SK-N-SH (cell line): Measurements from ENCODE around the gene DAB2. TPM values are rescaled to one million over a fixed set of nuclear protein-coding genes. Genes with fewer than 3 reads are reported as not detected.

Experiments used
- CTCF ChIA-PET: fragments of 300-600, 350-600 bp; formaldehyde crosslinking; extraction: SDS; loops from one replicate; lab custom pipeline; 2021; lab: Yijun Ruan, JAX
- POLR2A ChIA-PET: fragments of 350-600 bp; sonication (Branson Sonifier 250); formaldehyde crosslinking; extraction: SDS; loops from one replicate; lab custom pipeline; 2020; ENCODE audit warnings: antibody characterized with exemption, inconsistent platforms; lab: Yijun Ruan, JAX
- DNase-seq: peaks from one replicate; pipeline ENCODE4 v3.0.0; 2012
- H2AFZ ChIP-seq: fragments of 200-600 bp; sonication (generic); 2 replicates; pipeline ENCODE4 v1.8.1; 2016; ENCODE audit warnings: antibody characterized with exemption, mild to moderate bottlenecking, low read depth
- H3F3A ChIP-seq: fragments of 200-600 bp; sonication (generic); replicated peaks from 2 replicates; pipeline ENCODE3; 2016; ENCODE audit warnings: antibody characterized with exemption, mild to moderate bottlenecking; ENCODE audit not compliant: insufficient read depth
- H3K27ac ChIP-seq, 2 experiments: fragments of 200-500 bp in 1 of 2; fragments of 200-600 bp in 1 of 2; sonication (Bioruptor generic) in 1 of 2; sonication (generic), shearing (Covaris generic) in 1 of 2; 2 replicates each; pipeline versions ENCODE4 v1.5.1 to v1.6.1; 2014 to 2016; ENCODE audit warnings: low read depth in 2 of 2, inconsistent platforms in 1 of 2, low read length in 1 of 2, mild to moderate bottlenecking in 1 of 2, mixed read lengths in 1 of 2
- H3K27me3 ChIP-seq: fragments of 200-600 bp; sonication (generic), shearing (Covaris generic); 2 replicates; pipeline ENCODE4 v1.6.1; 2016; ENCODE audit warnings: mixed run types; ENCODE audit not compliant: insufficient read depth
- H3K36me3 ChIP-seq, 2 experiments: fragments of 200-500 bp in 1 of 2; fragments of 200-600 bp in 1 of 2; sonication (Bioruptor generic) in 1 of 2; sonication (generic) in 1 of 2; replicated peaks in 1 of 2; 2 replicates each; pipeline versions ENCODE3 to v1.5.1; 2014 to 2016; ENCODE audit warnings: low read length in 1 of 2, mild to moderate bottlenecking in 1 of 2; ENCODE audit not compliant: insufficient read depth in 2 of 2, control insufficient read depth in 1 of 2
- H3K4me1 ChIP-seq, 2 experiments: fragments of 200-500 bp in 1 of 2; fragments of 200-600 bp in 1 of 2; sonication (Bioruptor generic) in 1 of 2; sonication (generic), shearing (Covaris generic) in 1 of 2; 2 replicates each; pipeline versions ENCODE4 v1.5.1 to v1.6.1; 2014 to 2016; ENCODE audit warnings: low read depth in 1 of 2, low read length in 1 of 2, mixed run types in 1 of 2; ENCODE audit not compliant: insufficient read depth in 2 of 2, control insufficient read depth in 1 of 2
- H3K4me2 ChIP-seq: fragments of 200-600 bp; sonication (generic), shearing (Covaris generic); 2 replicates; pipeline ENCODE4 v1.6.1; 2017; ENCODE audit warnings: mixed run types
- H3K4me3 ChIP-seq, 2 experiments: fragments of 200-500 bp in 1 of 2; fragments of 200-600 bp in 1 of 2; sonication (Bioruptor generic) in 1 of 2; sonication (generic), shearing (Covaris generic) in 1 of 2; 2 replicates each; pipeline versions ENCODE4 v1.5.1 to v1.8.1; 2014 to 2016; ENCODE audit warnings: low read depth in 2 of 2, inconsistent platforms in 1 of 2, low read length in 1 of 2, mild to moderate bottlenecking in 1 of 2, mixed read lengths in 1 of 2, moderate library complexity in 1 of 2
- H3K79me2 ChIP-seq: fragments of 200-600 bp; sonication (generic); 2 replicates; pipeline ENCODE4 v1.8.1; 2017; ENCODE audit warnings: mild to moderate bottlenecking; ENCODE audit not compliant: insufficient read depth
- H3K9ac ChIP-seq: fragments of 200-600 bp; sonication (generic); 2 replicates; pipeline ENCODE4 v1.6.1; 2017; ENCODE audit warnings: mixed run types
- H3K9me2 ChIP-seq: fragments of 200-600 bp; sonication (generic); 2 replicates; pipeline ENCODE4 v1.6.1; 2017; ENCODE audit warnings: mixed run types
- H3K9me3 ChIP-seq: fragments of 200-600 bp; sonication (generic); 2 replicates; pipeline ENCODE4 v1.6.1; 2017; ENCODE audit warnings: mixed run types, mild to moderate bottlenecking, moderate library complexity
- H4K20me1 ChIP-seq: fragments of 200-600 bp; sonication (generic); 2 replicates; pipeline ENCODE4 v1.6.1; 2017; ENCODE audit warnings: mild to moderate bottlenecking, mixed run types; ENCODE audit not compliant: insufficient read depth
- CTCF ChIP-seq: fragments of 200-600 bp; sonication (generic); IDR thresholded peaks from 2 replicates; pipeline ENCODE4 v1.6.1; 2017; ENCODE audit warnings: antibody characterized with exemption, mild to moderate bottlenecking, moderate library complexity
- EZH2phosphoT487 ChIP-seq: fragments of 200-600 bp; sonication (generic); IDR thresholded peaks from 2 replicates; pipeline ENCODE4 v1.6.1; 2017; ENCODE audit warnings: low read depth, mixed run types, mild to moderate bottlenecking, antibody characterized with exemption, moderate library complexity, borderline replicate concordance
- FOXJ3 ChIP-seq: sonication (generic); formaldehyde crosslinking; IDR thresholded peaks from 2 replicates; pipeline ENCODE4 v1.5.1; 2020; ENCODE audit warnings: mild to moderate bottlenecking, missing genetic modification reagents
- GATA2 ChIP-seq: sonication (generic); formaldehyde crosslinking; IDR thresholded peaks from 2 replicates; pipeline ENCODE4 v1.5.0; 2020; ENCODE audit warnings: mild to moderate bottlenecking, missing genetic modification reagents
- MAX ChIP-seq: IDR thresholded peaks from 2 replicates; pipeline ENCODE4 v1.4.0; 2012; ENCODE audit warnings: low read depth
- MXI1 ChIP-seq: IDR thresholded peaks from 2 replicates; pipeline ENCODE4 v1.6.1; 2012; ENCODE audit warnings: mild to moderate bottlenecking, low read depth, low read length, improper control_type of control experiment
- PBX3 ChIP-seq: IDR thresholded peaks from 2 replicates; pipeline ENCODE4; 2012
- RAD21 ChIP-seq: IDR thresholded peaks from 2 replicates; pipeline ENCODE4 v1.6.1; 2012; ENCODE audit warnings: mild to moderate bottlenecking, low read length
- SMC3 ChIP-seq: IDR thresholded peaks from 2 replicates; pipeline ENCODE4 v1.6.1; 2012; ENCODE audit warnings: low read depth, low read length, improper control_type of control experiment
- TAF1 ChIP-seq: IDR thresholded peaks from 2 replicates; pipeline ENCODE4 v1.6.1; 2012; ENCODE audit warnings: low read depth, mild to moderate bottlenecking, low read length, moderate library complexity, borderline replicate concordance
- TCF12 ChIP-seq: IDR thresholded peaks from 2 replicates; pipeline ENCODE4 v1.4.0; 2012
- WGBS: methylation state at CpG from one replicate; pipeline ENCODE4 v1.1.6; 2017; ENCODE audit warnings: low lambda C conversion rate; 5-methylcytosine and 5-hydroxymethylcytosine counted together
- polyA plus RNA-seq, 3 experiments: library from polyadenylated mRNA; depleted of rRNA; stranded (reverse); fragments of >200 nt; gene quantifications; 2 replicates each; pipeline ENCODE4 v1.2.3, GENCODE V29; 2012

The DAB2 gene
- polyA plus RNA-seq, 1 of the 3 experiments (the other 2 are of a cell fraction): 23.7 TPM

- Histone ChIP-seq H3K9me2 (no peaks in the 10 kb centered on the region), H3K79me2 (no peaks in the 10 kb centered on the region), H3K27ac (no peak overlapping the region), H3K4me3 (no peak overlapping the region), H3K4me1 (peaks cover 0 to 4% of the 10 kb centered on the region in 2 experiments; a peak in 1 of 4 replicates), H3K9me3 (no peaks in the 10 kb centered on the region), H3F3A (no peaks in the 10 kb centered on the region), H4K20me1 (no peaks in the 10 kb centered on the region), H3K4me2 (no peak overlapping the region), H3K27me3 (peaks cover 15% of the 10 kb centered on the region; the same call in 1 of the 2 replicates), H3K36me3 (no peaks in the 10 kb centered on the region), H2AFZ (no peak overlapping the region), H3K9ac (no peak overlapping the region)
- no peak for DNase-seq
- ChIA-PET POLR2A (no interaction called here), CTCF (no interaction called here)
- 9% methylated on average over 2 of the region's 2 CpGs for WGBS
- no peak for TF ChIP-seq MXI1
- no peak for TF ChIP-seq TAF1
- TF ChIP-seq FOXJ3 (CRISPR knock-in tag): no peak
- TF ChIP-seq PBX3: no peak
- TF ChIP-seq EZH2phosphoT487: no peak
- TF ChIP-seq MAX: no peak
- no peak for TF ChIP-seq SMC3
- TF ChIP-seq, all 33 proteins: peak for 0
These were observed 28.1 kb upstream of the DAB2 start for GRCh38 chr5:39452846-39453245.

DNA sequence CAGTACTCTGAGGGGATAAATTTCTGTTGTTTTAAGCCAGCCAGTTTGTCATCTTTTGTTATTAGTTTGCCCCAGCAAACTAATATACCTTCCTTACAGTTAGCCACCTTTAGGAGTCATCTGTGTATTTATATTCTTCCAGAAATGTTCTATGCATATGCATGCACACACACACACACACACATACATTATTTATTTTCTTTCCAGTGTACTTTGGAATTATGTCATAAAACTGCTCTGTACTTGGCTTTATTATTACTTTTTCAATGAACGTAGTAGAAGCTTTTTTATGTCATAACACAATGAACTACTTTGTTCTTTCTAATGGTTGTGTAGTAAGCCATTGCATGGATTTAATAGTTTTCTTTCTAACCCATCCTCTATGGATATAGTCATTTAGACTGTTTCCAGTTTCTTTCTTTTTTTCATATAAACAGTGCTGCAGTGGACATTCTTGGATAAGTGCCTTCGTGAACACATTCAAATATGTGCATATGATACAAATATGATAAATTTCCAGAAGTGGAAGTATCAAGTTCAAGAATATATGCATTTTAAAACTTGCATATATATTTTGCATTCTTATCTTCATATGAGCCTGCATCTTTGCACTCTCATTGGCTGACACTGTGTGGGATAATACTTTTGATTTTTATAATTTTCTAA lies 26.6 kb upstream of the DAB2 start:
- Histone ChIP-seq H3K4me2 (no peak overlapping the region), H3K4me3 (no peak overlapping the region), H3K79me2 (no peaks in the 10 kb centered on the region), H2AFZ (no peak overlapping the region; the same call in 1 of the 2 replicates), H3F3A (peaks cover 12% of the 10 kb centered on the region), H3K27ac (no peak overlapping the region), H3K9me2 (no peaks in the 10 kb centered on the region), H3K9me3 (no peaks in the 10 kb centered on the region), H3K9ac (no peak overlapping the region), H3K27me3 (peaks cover 15% of the 10 kb centered on the region; the same call in 1 of the 2 replicates), H4K20me1 (no peaks in the 10 kb centered on the region), H3K36me3 (no peaks in the 10 kb centered on the region), H3K4me1 (peaks cover 0 to 4% of the 10 kb centered on the region in 2 experiments; a peak in 2 of 4 replicates)
- WGBS: 16% methylated on average over 2 of the region's 2 CpGs
- DNase-seq: no peak
- ChIA-PET CTCF (no interaction called here), POLR2A (no interaction called here)
- TF ChIP-seq TCF12 (no peak), RAD21 (no peak), MAX (no peak), CTCF (no peak), GATA2 (no peak)
